Epithelial cell of esophagus (primary cell): Measurements from ENCODE around the gene TMEM47.

Experiments
- DNase-seq: peaks from one replicate; pipeline ENCODE4 v3.0.0; 2010; ENCODE audit warnings: low read depth
- H3K4me3 ChIP-seq: 2 replicates; pipeline ENCODE4 v1.5.1; 2011; ENCODE audit warnings: mild to moderate bottlenecking, low read length, control low read depth
- CTCF ChIP-seq: IDR thresholded peaks from 2 replicates; pipeline ENCODE4 v1.5.1; 2011; ENCODE audit warnings: low read depth, mild to moderate bottlenecking, low read length, control low read depth, inconsistent platforms; ENCODE audit not compliant: insufficient read depth; ENCODE audit errors: missing control alignments

Gene TMEM47

GRCh38 chrX:34655501-34656455, 1.3 kb downstream of the TMEM47 start:
- peak overlapping the region; percentile 21 for H3K4me3 ChIP-seq
- no peak for DNase-seq
- TF ChIP-seq CTCF, result no peak

GRCh38 chrX:34654696-34655490, 2.2 kb downstream of the TMEM47 start:
- no peak for DNase-seq
- no peak for TF ChIP-seq CTCF
- no peak overlapping the region for H3K4me3 ChIP-seq

- no peak for TF ChIP-seq CTCF
- no peak overlapping the region for H3K4me3 ChIP-seq
- no peak for DNase-seq
These were observed 3.3 kb downstream of the TMEM47 start for GRCh38 chrX:34653811-34654210.

GRCh38 chrX:34642849-34643248, 14.2 kb downstream of the TMEM47 start:
- no peak overlapping the region for H3K4me3 ChIP-seq
- no peak for TF ChIP-seq CTCF
- no peak for DNase-seq

GRCh38 chrX:34638116-34638515, 19.0 kb downstream of the TMEM47 start:
- TF ChIP-seq CTCF, result peak; percentile 42
- H3K4me3 ChIP-seq, result no peak overlapping the region
- DNase-seq, result peak; percentile 41

- no peak for DNase-seq
- TF ChIP-seq CTCF, result no peak
- H3K4me3 ChIP-seq, result no peak overlapping the region
These were observed 22.7 kb downstream of the TMEM47 start for GRCh38 chrX:34634349-34634748.

GRCh38 chrX:34632384-34632783, 24.7 kb downstream of the TMEM47 start:
- no peak for TF ChIP-seq CTCF
- H3K4me3 ChIP-seq, result no peak overlapping the region
- DNase-seq, result no peak
